ENCODE data around the gene IL11.
"Not testable (repeated sequence)": the region's sequence is repeated elsewhere in the genome, so short reads cannot be mapped to it uniquely, and the experiment has no call there.

The IL11 gene

GRCh38 chr19:55370305-55370988 is at the start of gene IL11:
IL11 (minus strand) TSS chr19:55370463; CDS start chr19:55370310, 153 bp downstream.
- peak; percentile 45 for DNase-seq

- no peak for DNase-seq
Measured at GRCh38 chr19:55419624-55420236, 49.5 kb upstream of the IL11 start.

GRCh38 chr19:55419103-55419502 is 48.8 kb upstream of the IL11 start:
- no peak for DNase-seq

- DNase-seq: peak; percentile 66
Measured at GRCh38 chr19:55418185-55418584, 47.9 kb upstream of the IL11 start.

GRCh38 chr19:55410168-55410567 is 39.9 kb upstream of the IL11 start:
- no peak for DNase-seq

GRCh38 chr19:55409179-55409578 is 38.9 kb upstream of the IL11 start:
- not testable (repeated sequence) for DNase-seq

- no peak for DNase-seq
Measured at GRCh38 chr19:55408533-55408872, 38.2 kb upstream of the IL11 start.

GRCh38 chr19:55407800-55408532 is 37.7 kb upstream of the IL11 start:
- DNase-seq: peak; percentile 98

GRCh38 chr19:55407550-55407799 is 37.2 kb upstream of the IL11 start, which contains the start of gene UBE2S:
UBE2S (minus strand) TSS chr19:55407788; CDS start chr19:55407589, 199 bp downstream.
- DNase-seq: not testable (repeated sequence)

GRCh38 chr19:55406826-55407549 is 36.7 kb upstream of the IL11 start:
- no peak for DNase-seq

GRCh38 chr19:55406091-55406825 is 36.0 kb upstream of the IL11 start:
- DNase-seq: no peak

GRCh38 chr19:55405638-55406037 is 35.4 kb upstream of the IL11 start:
- DNase-seq: no peak

- no peak for DNase-seq
Measured at GRCh38 chr19:55402509-55402908, 32.2 kb upstream of the IL11 start.

- not testable (repeated sequence) for DNase-seq
Measured at GRCh38 chr19:55401390-55401789, 31.1 kb upstream of the IL11 start.

- no peak for DNase-seq
Measured at GRCh38 chr19:55400281-55401087, 30.2 kb upstream of the IL11 start.

- DNase-seq: no peak
Measured at GRCh38 chr19:55398200-55398925, 28.1 kb upstream of the IL11 start.

- DNase-seq: no peak
Measured at GRCh38 chr19:55392820-55393761, 22.8 kb upstream of the IL11 start.

- no peak for DNase-seq
Measured at GRCh38 chr19:55391702-55392615, 21.7 kb upstream of the IL11 start.

GRCh38 chr19:55391191-55391670 is 21.0 kb upstream of the IL11 start:
- DNase-seq: no peak
